ENCODE data around the gene TAF1. TPM values are rescaled to one million over a fixed set of nuclear protein-coding genes. Genes with fewer than 3 reads are reported as not detected.
"Not testable (repeated sequence)": the region's sequence is repeated elsewhere in the genome, so short reads cannot be mapped to it uniquely, and the experiment has no call there.

TAF1 gene
- total and polyA plus RNA-seq, 2 experiments from 2014 or later: 6.7 to 26.9 TPM

DNA sequence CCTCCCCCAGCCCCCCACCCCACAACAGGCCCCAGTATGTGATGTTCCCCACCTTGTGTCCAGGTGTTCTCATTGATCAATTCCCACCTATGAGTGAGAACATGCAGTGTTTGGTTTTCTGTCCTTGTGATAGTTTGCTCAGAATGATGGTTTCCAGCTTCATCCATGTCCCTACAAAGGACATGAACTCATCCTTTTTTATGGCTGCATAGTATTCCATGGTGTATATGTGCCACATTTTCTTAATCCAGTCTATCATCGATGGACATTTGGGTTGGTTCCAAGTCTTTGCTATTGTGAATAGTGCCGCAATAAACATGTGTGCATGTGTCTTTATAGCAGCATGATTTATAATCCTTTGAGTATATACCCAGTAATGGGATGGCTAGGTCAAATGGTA lies 75.7 kb downstream of the TAF1 start:
- not testable (repeated sequence) for H3F3A ChIP-seq (replicated peaks; ENCODE audit: low read depth); H3K4me3 Mint-ChIP-seq; H3K27ac Mint-ChIP-seq; H4K20me1 ChIP-seq (replicated peaks; ENCODE audit: insufficient read depth); H3K36me3 ChIP-seq (ENCODE audit: insufficient read depth); H3K9me2 ChIP-seq (ENCODE audit: insufficient read depth); H3K9me3 Mint-ChIP-seq; H3K79me2 ChIP-seq (replicated peaks; ENCODE audit: insufficient read depth); H2AFZ ChIP-seq; DNase-seq (ENCODE audit: low spot score); H3K4me3 ChIP-seq; H3K27me3 ChIP-seq (ENCODE audit: insufficient read depth); H3K27me3 Mint-ChIP-seq (ENCODE audit: insufficient read depth, low read depth, poor library complexity); H3K4me2 ChIP-seq; ATAC-seq; H3K4me1 ChIP-seq (ENCODE audit: insufficient read depth); H3K27ac ChIP-seq (ENCODE audit: low read depth); H3K4me1 Mint-ChIP-seq
- peaks cover 43% of the 10 kb centered on the region for H3K36me3 Mint-ChIP-seq (ENCODE audit: low read depth)

DNA sequence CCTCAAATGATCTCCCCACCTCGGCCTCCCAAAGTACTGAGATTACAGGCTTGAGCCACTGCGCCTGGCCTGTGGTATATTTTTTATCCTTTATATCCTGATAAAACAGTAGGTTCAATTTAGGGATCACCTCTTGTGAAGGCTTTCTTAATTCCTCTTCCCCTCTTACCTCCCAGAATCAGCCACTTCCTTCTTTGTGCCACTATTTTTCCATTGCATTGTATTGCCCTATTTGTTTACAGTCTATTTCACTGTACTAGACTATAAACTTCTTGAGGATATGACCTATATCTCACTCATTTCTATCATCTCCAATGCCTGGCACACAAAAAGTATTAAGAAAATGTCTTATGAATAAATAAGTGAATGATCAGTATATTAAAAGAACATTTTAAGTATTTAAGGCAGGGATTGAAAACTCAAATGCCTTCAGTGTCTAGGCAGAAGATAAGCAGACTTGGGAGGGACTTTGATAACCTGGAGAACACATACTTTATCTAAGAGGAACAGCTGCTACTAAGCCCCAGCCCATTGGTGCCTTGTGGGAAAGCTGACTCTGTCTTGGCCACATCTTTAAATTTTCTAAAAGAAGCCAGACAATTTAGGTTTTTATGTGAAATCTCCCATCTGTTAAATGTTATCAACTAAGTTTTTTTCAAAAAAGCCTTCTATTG lies 84.4 kb downstream of the TAF1 start:
- no peak for DNase-seq (ENCODE audit: low spot score)
- peaks cover under 1% of the 10 kb centered on the region; the same call in 1 of the 2 replicates for H3K36me3 ChIP-seq (ENCODE audit: insufficient read depth)
- H3K4me3 Mint-ChIP-seq: no peak overlapping the region
- H3K4me1 Mint-ChIP-seq: no peaks in the 10 kb centered on the region
- TF ChIP-seq, protein P1, sequence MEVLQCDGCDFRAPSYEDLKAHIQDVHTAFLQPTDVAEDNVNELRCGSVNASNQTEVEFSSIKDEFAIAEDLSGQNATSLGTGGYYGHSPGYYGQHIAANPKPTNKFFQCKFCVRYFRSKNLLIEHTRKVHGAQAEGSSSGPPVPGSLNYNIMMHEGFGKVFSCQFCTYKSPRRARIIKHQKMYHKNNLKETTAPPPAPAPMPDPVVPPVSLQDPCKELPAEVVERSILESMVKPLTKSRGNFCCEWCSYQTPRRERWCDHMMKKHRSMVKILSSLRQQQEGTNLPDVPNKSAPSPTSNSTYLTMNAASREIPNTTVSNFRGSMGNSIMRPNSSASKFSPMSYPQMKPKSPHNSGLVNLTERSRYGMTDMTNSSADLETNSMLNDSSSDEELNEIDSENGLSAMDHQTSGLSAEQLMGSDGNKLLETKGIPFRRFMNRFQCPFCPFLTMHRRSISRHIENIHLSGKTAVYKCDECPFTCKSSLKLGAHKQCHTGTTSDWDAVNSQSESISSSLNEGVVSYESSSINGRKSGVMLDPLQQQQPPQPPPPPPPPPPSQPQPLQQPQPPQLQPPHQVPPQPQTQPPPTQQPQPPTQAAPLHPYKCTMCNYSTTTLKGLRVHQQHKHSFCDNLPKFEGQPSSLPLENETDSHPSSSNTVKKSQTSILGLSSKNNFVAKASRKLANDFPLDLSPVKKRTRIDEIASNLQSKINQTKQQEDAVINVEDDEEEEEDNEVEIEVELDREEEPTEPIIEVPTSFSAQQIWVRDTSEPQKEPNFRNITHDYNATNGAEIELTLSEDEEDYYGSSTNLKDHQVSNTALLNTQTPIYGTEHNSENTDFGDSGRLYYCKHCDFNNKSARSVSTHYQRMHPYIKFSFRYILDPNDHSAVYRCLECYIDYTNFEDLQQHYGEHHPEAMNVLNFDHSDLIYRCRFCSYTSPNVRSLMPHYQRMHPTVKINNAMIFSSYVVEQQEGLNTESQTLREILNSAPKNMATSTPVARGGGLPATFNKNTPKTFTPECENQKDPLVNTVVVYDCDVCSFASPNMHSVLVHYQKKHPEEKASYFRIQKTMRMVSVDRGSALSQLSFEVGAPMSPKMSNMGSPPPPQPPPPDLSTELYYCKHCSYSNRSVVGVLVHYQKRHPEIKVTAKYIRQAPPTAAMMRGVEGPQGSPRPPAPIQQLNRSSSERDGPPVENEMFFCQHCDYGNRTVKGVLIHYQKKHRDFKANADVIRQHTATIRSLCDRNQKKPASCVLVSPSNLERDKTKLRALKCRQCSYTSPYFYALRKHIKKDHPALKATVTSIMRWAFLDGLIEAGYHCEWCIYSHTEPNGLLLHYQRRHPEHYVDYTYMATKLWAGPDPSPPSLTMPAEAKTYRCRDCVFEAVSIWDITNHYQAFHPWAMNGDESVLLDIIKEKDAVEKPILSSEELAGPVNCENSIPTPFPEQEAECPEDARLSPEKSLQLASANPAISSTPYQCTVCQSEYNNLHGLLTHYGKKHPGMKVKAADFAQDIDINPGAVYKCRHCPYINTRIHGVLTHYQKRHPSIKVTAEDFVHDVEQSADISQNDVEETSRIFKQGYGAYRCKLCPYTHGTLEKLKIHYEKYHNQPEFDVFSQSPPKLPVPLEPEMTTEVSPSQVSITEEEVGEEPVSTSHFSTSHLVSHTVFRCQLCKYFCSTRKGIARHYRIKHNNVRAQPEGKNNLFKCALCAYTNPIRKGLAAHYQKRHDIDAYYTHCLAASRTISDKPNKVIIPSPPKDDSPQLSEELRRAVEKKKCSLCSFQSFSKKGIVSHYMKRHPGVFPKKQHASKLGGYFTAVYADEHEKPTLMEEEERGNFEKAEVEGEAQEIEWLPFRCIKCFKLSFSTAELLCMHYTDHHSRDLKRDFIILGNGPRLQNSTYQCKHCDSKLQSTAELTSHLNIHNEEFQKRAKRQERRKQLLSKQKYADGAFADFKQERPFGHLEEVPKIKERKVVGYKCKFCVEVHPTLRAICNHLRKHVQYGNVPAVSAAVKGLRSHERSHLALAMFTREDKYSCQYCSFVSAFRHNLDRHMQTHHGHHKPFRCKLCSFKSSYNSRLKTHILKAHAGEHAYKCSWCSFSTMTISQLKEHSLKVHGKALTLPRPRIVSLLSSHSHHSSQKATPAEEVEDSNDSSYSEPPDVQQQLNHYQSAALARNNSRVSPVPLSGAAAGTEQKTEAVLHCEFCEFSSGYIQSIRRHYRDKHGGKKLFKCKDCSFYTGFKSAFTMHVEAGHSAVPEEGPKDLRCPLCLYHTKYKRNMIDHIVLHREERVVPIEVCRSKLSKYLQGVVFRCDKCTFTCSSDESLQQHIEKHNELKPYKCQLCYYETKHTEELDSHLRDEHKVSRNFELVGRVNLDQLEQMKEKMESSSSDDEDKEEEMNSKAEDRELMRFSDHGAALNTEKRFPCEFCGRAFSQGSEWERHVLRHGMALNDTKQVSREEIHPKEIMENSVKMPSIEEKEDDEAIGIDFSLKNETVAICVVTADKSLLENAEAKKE (CRISPR knock-in tag; IDR thresholded peaks at IDR 0.05): no peak
- TF ChIP-seq, protein P2, sequence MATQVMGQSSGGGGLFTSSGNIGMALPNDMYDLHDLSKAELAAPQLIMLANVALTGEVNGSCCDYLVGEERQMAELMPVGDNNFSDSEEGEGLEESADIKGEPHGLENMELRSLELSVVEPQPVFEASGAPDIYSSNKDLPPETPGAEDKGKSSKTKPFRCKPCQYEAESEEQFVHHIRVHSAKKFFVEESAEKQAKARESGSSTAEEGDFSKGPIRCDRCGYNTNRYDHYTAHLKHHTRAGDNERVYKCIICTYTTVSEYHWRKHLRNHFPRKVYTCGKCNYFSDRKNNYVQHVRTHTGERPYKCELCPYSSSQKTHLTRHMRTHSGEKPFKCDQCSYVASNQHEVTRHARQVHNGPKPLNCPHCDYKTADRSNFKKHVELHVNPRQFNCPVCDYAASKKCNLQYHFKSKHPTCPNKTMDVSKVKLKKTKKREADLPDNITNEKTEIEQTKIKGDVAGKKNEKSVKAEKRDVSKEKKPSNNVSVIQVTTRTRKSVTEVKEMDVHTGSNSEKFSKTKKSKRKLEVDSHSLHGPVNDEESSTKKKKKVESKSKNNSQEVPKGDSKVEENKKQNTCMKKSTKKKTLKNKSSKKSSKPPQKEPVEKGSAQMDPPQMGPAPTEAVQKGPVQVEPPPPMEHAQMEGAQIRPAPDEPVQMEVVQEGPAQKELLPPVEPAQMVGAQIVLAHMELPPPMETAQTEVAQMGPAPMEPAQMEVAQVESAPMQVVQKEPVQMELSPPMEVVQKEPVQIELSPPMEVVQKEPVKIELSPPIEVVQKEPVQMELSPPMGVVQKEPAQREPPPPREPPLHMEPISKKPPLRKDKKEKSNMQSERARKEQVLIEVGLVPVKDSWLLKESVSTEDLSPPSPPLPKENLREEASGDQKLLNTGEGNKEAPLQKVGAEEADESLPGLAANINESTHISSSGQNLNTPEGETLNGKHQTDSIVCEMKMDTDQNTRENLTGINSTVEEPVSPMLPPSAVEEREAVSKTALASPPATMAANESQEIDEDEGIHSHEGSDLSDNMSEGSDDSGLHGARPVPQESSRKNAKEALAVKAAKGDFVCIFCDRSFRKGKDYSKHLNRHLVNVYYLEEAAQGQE (IDR thresholded peaks at IDR 0.05; ENCODE audit: unreplicated experiment): no peak
- no peak for TF ChIP-seq EZH2 (IDR thresholded peaks at IDR 0.05; ENCODE audit: low read depth, unreplicated experiment)
- no peak for TF ChIP-seq EZH2phosphoT487 (IDR thresholded peaks at IDR 0.05; ENCODE audit: unreplicated experiment)
- no peak for TF ChIP-seq NANOG (IDR thresholded peaks at IDR 0.05; ENCODE audit: borderline replicate concordance)
- TF ChIP-seq, protein P3, sequence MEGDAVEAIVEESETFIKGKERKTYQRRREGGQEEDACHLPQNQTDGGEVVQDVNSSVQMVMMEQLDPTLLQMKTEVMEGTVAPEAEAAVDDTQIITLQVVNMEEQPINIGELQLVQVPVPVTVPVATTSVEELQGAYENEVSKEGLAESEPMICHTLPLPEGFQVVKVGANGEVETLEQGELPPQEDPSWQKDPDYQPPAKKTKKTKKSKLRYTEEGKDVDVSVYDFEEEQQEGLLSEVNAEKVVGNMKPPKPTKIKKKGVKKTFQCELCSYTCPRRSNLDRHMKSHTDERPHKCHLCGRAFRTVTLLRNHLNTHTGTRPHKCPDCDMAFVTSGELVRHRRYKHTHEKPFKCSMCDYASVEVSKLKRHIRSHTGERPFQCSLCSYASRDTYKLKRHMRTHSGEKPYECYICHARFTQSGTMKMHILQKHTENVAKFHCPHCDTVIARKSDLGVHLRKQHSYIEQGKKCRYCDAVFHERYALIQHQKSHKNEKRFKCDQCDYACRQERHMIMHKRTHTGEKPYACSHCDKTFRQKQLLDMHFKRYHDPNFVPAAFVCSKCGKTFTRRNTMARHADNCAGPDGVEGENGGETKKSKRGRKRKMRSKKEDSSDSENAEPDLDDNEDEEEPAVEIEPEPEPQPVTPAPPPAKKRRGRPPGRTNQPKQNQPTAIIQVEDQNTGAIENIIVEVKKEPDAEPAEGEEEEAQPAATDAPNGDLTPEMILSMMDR (conservative IDR thresholded peaks at IDR 0.05; ENCODE audit: low read depth in 2 of 2): no peak
- TF ChIP-seq ZNF114 (CRISPR knock-in tag; IDR thresholded peaks at IDR 0.05): no peak
- no peak for TF ChIP-seq POLR2AphosphoS5 (IDR thresholded peaks at IDR 0.05; ENCODE audit: low read depth)
- TF ChIP-seq, protein P4, sequence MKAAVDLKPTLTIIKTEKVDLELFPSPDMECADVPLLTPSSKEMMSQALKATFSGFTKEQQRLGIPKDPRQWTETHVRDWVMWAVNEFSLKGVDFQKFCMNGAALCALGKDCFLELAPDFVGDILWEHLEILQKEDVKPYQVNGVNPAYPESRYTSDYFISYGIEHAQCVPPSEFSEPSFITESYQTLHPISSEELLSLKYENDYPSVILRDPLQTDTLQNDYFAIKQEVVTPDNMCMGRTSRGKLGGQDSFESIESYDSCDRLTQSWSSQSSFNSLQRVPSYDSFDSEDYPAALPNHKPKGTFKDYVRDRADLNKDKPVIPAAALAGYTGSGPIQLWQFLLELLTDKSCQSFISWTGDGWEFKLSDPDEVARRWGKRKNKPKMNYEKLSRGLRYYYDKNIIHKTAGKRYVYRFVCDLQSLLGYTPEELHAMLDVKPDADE (IDR thresholded peaks at IDR 0.05): no peak
- no peaks in the 10 kb centered on the region for H3K79me2 ChIP-seq (replicated peaks; ENCODE audit: insufficient read depth)
- no peaks in the 10 kb centered on the region for H4K20me1 ChIP-seq (replicated peaks; ENCODE audit: insufficient read depth)
- H3K27ac ChIP-seq (ENCODE audit: low read depth): no peak overlapping the region
- ATAC-seq: no peak
- H3K9me3 Mint-ChIP-seq: no peaks in the 10 kb centered on the region
- no peaks in the 10 kb centered on the region for H3K4me1 ChIP-seq (ENCODE audit: insufficient read depth)
- peaks cover 40% of the 10 kb centered on the region for H3K36me3 Mint-ChIP-seq (ENCODE audit: low read depth)
- no peaks in the 10 kb centered on the region for H3F3A ChIP-seq (replicated peaks; ENCODE audit: low read depth)
- no peaks in the 10 kb centered on the region for H3K9me2 ChIP-seq (ENCODE audit: insufficient read depth)
- H3K27me3 Mint-ChIP-seq (ENCODE audit: insufficient read depth, low read depth, poor library complexity): peaks cover 2% of the 10 kb centered on the region
- no peak overlapping the region for H3K4me2 ChIP-seq
- no peak overlapping the region for H3K27ac Mint-ChIP-seq
- H3K4me3 ChIP-seq: no peak overlapping the region
- H2AFZ ChIP-seq: no peak overlapping the region
- H3K27me3 ChIP-seq (ENCODE audit: insufficient read depth): no peaks in the 10 kb centered on the region
